Activated CD8-positive, alpha-beta T cell treated with anti-CD3 and anti-CD28 coated beads for 36 hours (primary cell): ENCODE results near the gene KLHL20. TPM values are rescaled to one million over a fixed set of nuclear protein-coding genes. Genes with fewer than 3 reads are reported as not detected.
A peak's percentile ranks its signal among the peaks of the same experiment; 100 is the strongest.
"Not testable (repeated sequence)": the region's sequence is repeated elsewhere in the genome, so short reads cannot be mapped to it uniquely, and the experiment has no call there.

Experiments
- ATAC-seq: fragments of 200-7000 bp; cut with Tn5 transposase; one replicate; pipeline ENCODE4 v1.10.0; 2021; ENCODE audit warnings: mild to moderate bottlenecking, moderate library complexity
- CTCF ChIA-PET: fragments of 350-600 bp; sonication (Branson Sonifier 250); formaldehyde crosslinking; loops from one replicate; lab custom pipeline; 2021; ENCODE audit warnings: antibody characterized with exemption; lab: Charles Lee
- POLR2A ChIA-PET: fragments of 350-600 bp; sonication (Branson Sonifier 250); formaldehyde crosslinking; loops from one replicate; lab custom pipeline; 2021; ENCODE audit warnings: antibody characterized with exemption; lab: Charles Lee
- DNase-seq: peaks from one replicate; pipeline ENCODE4 v3.0.0-alpha.2; 2020
- H3K27ac Mint-ChIP-seq: one replicate; pipeline ENCODE4 v1.8.0; 2021; ENCODE audit warnings: mild to moderate bottlenecking, mixed read lengths
- H3K27me3 Mint-ChIP-seq: one replicate; pipeline ENCODE4 v1.8.0; 2021; ENCODE audit warnings: mixed read lengths
- H3K36me3 Mint-ChIP-seq: one replicate; pipeline ENCODE4 v1.8.0; 2021; ENCODE audit warnings: low read depth, mixed read lengths
- H3K4me1 Mint-ChIP-seq: one replicate; pipeline ENCODE4 v1.8.0; 2021; ENCODE audit warnings: low read depth, mixed read lengths
- H3K4me3 Mint-ChIP-seq: one replicate; pipeline ENCODE4 v1.8.0; 2021; ENCODE audit warnings: mild to moderate bottlenecking, moderate library complexity, mixed read lengths
- H3K9me3 Mint-ChIP-seq: one replicate; pipeline ENCODE4 v1.8.0; 2021; ENCODE audit warnings: mixed read lengths
- CTCF ChIP-seq: fragments of 200-600 bp; IDR thresholded peaks from one replicate; pipeline ENCODE4 v1.8.0; 2022; ENCODE audit warnings: antibody characterized with exemption, mild to moderate bottlenecking
- intact Hi-C: fragments of 100-400 bp; cut with micrococcal nuclease; formaldehyde crosslinking; loops from one replicate; pipeline ENCODE4 v1.10.0; 2022
- total RNA-seq, 2 experiments: library from RNA; stranded (reverse); gene quantifications; one replicate each; pipeline ENCODE4 v1.2.3, GENCODE V29; 2021

Gene KLHL20
- total RNA-seq, 2 experiments from 2014 or later = 14.5 to 15.8 TPM

DNA sequence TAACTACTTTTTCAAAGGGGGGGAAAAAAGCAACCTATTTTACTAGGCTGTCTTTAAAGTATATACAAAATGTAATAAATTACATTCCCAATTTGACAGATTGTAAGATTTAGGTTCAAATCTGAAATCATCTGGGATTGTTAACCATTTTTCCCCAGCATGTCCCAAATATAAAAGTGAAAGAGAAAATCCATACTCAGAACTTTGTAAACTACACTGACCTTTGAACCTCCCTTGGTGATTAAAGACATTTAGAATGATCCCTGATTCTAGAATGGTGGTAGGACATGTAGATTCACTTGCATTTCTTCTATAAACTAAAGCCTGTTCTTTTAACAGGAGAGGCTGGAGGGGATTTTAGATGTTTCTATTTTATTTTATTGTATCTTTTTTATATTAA, 39.0 kb downstream of the KLHL20 start:
- no peak for TF ChIP-seq CTCF
- no peaks in the 10 kb centered on the region for H3K4me1 Mint-ChIP-seq

GRCh38 chr1:173757666-173758065, 42.9 kb downstream of the KLHL20 start:
- Mint-ChIP-seq H3K4me1 (peaks cover 5% of the 10 kb centered on the region), H3K36me3 (peaks cover 62% of the 10 kb centered on the region), H3K27ac (no peak overlapping the region), H3K9me3 (peaks cover 8% of the 10 kb centered on the region), H3K27me3 (no peaks in the 10 kb centered on the region), H3K4me3 (no peak overlapping the region)
- ChIA-PET POLR2A (no interaction called here), CTCF (no interaction called here)
- ATAC-seq = no peak
- no peak for DNase-seq
- intact Hi-C loops = no loop called here
- TF ChIP-seq CTCF = no peak

More for the DNA sequence above, 39.0 kb downstream of the KLHL20 start:
- Mint-ChIP-seq H3K27me3 (no peaks in the 10 kb centered on the region), H3K9me3 (no peaks in the 10 kb centered on the region), H3K4me3 (no peak overlapping the region), H3K36me3 (peaks cover 35% of the 10 kb centered on the region), H3K27ac (no peak overlapping the region)
- POLR2A ChIA-PET = no interaction called here
- DNase-seq = no peak
- intact Hi-C loops = no loop called here
- CTCF ChIA-PET = no interaction called here
- ATAC-seq = no peak

DNA sequence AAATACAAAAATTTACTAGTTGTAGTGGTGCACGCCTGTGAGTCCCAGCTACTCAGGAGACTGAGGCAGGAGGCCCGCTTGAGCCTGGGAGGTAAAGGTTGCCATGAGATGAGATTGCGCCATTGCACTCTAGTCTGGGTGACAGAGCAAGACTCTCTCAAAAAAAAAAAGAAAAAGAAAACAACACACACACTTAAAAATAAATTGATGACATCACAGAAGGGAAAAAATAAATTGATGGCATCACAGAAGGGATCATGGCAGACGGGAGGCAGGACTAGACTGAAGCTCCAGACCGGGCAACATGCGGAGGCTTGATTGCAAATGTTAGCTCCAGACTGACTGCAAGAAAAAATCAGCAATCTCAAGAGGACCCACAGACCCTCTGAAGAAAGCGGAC, 43.3 kb downstream of the KLHL20 start:
- Mint-ChIP-seq H3K4me3 (no peak overlapping the region), H3K36me3 (peaks cover 65% of the 10 kb centered on the region), H3K27me3 (no peaks in the 10 kb centered on the region), H3K27ac (no peak overlapping the region), H3K9me3 (peaks cover 8% of the 10 kb centered on the region), H3K4me1 (peaks cover 5% of the 10 kb centered on the region)
- TF ChIP-seq CTCF = no peak
- intact Hi-C loops = no loop called here
- POLR2A ChIA-PET = interaction anchor here (0.9 kb wide), 1 partner anchor 17 kb away, joined by 3 read pairs; no protein-coding TSS in a partner anchor
- CTCF ChIA-PET = no interaction called here
- DNase-seq (no peak), ATAC-seq (no peak)

DNA sequence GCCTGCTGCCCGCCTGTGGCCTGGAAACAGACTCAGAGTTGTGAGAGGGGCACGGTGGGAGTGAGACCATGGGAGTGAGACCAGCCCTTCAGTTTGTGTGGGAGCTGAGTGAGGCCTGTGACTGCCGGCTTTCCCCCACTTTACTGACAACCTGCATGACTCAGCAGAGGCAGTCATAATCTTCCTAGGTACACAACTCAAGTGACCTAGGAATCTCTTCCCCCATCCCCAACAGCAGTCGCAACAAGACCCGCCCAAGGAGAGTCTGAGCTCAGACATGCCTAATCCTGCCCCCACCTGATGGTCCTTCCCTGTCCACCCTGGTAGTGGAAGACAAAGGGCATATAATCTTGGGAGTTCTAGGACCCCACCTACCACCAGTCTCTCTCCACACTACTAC, 44.2 kb downstream of the KLHL20 start:
- Mint-ChIP-seq H3K36me3 (peaks cover 68% of the 10 kb centered on the region), H3K27ac (peak overlapping the region; percentile 42), H3K4me1 (peaks cover 5% of the 10 kb centered on the region), H3K9me3 (peaks cover 16% of the 10 kb centered on the region), H3K4me3 (no peak overlapping the region), H3K27me3 (no peaks in the 10 kb centered on the region)
- TF ChIP-seq CTCF = no peak
- ATAC-seq = no peak
- no peak for DNase-seq
- intact Hi-C loops = no loop called here
- ChIA-PET POLR2A (interaction anchor here (0.6 to 0.9 kb wide), 2 partner anchors 16 to 1123 kb away, joined by 3 read pairs; no protein-coding TSS in a partner anchor), CTCF (no interaction called here)

DNA sequence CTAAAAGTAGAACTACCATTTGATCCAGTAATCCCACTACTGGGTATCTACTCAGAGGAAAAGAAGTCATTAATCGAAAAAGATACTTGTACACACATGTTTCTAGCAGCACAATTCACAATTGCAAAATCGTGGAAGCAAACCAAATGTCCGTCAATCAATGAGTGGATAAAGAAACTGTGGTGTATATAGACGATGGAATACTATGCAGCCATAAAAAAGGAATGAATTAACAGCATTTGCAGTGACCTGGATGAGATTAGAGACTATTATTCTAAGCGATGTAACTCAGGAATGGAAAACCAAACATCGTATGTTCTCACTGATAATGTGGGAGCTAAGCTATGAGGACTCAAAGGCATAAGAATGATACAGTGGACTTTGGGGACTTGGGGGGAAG, 49.5 kb downstream of the KLHL20 start:
- H3K36me3 Mint-ChIP-seq = peaks cover 58% of the 10 kb centered on the region
- H3K27me3 Mint-ChIP-seq, ATAC-seq, H3K4me3 Mint-ChIP-seq, H3K27ac Mint-ChIP-seq, DNase-seq, POLR2A ChIA-PET, intact Hi-C loops: not testable (repeated sequence)
- CTCF ChIA-PET = interaction anchor here (1.1 kb wide), 1 partner anchor 343 kb away, joined by 4 read pairs; no protein-coding TSS in a partner anchor
- H3K9me3 Mint-ChIP-seq = peaks cover 21% of the 10 kb centered on the region
- H3K4me1 Mint-ChIP-seq = peaks cover 20% of the 10 kb centered on the region
